Measurements from ENCODE around the gene ANKMY1.

GRCh38 chr2:240593026-240593702 lies 35.4 kb upstream of the ANKMY1 start:
- TF ChIP-seq CTCF (IDR thresholded peaks at IDR 0.05; ENCODE audit: low read depth, low read length) (no peak), EZH2phosphoT487 (IDR thresholded peaks at IDR 0.05; ENCODE audit: low read depth) (no peak)

Data from OCI-LY3 (cell line).